Stimulated activated CD8-positive, alpha-beta memory T cell treated with anti-CD3 and anti-CD28 coated beads, Interleukin-15, amount 100 ng/mL, for 24 hours (primary cell): ENCODE measurements around the gene HSD17B4.
"Not testable (repeated sequence)": the region's sequence is repeated elsewhere in the genome, so short reads cannot be mapped to it uniquely, and the experiment has no call there.

Source experiments
- DNase-seq: peaks from one replicate; pipeline ENCODE4 v3.0.0-alpha.2; 2020; ENCODE audit warnings: low read depth

Gene HSD17B4

DNA sequence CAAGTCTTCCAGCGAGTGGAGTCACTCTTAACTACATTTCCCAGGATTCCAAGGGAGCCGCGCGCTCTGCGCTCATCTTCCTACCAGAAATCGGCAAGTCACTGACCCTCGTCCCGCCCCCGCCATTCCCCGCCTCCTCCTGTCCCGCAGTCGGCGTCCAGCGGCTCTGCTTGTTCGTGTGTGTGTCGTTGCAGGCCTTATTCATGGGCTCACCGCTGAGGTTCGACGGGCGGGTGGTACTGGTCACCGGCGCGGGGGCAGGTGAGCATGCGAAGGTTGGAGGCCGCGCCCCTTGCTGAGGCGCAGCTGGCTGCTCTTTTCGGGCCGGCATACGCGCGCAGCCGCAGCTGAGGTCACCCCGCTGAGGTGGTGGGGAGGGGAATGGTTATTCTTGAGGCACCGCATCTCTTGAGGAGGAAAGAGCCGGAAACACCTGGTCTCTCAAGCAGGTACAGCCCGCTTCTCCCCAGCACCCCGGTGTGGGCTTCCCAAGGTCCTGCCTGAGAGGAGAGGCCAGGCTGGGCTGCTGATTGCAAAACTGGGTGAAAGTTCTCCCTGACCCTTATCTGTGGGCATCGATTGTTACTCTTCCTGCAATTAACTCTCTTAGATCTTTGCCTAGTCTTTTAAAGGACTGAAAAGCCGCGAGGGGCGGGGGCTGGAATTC is at the start of gene HSD17B4:
TSS of gene HSD17B4 (plus strand) at position 125 of the 667 bp plus-strand sequence. CDS start at position 204, 79 bp downstream.
- DNase-seq = peak; percentile 46

GRCh38 chr5:119402555-119402954 is 49.7 kb upstream of the HSD17B4 start:
- no peak for DNase-seq

DNA sequence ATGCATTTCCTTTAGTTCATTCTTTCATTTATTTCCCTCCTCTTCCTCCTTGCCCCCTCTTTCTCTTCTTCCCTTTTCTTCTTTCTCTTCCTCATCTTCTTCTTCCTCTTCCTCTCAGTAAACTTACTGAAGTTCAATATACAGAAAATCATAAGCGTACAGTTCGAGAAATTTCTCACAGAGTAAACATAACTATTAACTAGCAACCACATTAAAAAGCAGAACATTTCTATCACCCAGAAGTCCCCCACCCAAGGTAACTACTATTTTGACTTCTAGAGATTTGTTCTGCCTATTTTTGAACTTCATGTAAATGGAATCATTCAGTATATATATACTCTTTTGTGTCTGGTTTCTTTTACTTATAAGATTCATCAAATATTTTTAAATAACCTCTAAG is 48.3 kb upstream of the HSD17B4 start:
- DNase-seq = no peak

- DNase-seq = no peak
Observed at GRCh38 chr5:119405419-119405818, 46.9 kb upstream of the HSD17B4 start.

DNA sequence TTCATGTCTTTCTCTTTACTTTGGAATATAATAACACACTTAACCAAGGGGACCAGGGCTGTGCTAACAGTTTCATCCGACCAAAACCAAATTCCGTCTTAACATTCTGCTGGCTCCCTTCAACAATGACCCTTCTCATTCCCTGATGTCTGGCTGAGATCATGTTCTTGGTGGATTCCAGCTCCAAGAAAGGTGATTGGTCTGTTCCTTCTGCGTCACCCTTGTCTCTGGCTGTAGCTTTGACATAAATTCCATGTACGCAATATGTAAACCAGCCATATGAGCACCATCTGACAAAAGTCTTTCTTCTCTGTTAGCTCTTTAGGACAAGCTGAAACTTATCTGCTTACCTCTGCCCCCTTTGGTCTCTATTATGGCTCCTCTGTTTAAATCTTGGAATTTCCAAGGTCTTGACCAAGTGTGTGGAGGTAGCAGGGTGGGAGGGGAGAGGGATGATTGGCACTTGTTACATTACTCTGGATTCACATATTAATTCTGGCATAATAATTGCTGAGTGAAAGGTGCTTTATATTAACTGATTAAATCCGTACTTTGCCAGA is 45.7 kb upstream of the HSD17B4 start:
- no peak for DNase-seq

DNA sequence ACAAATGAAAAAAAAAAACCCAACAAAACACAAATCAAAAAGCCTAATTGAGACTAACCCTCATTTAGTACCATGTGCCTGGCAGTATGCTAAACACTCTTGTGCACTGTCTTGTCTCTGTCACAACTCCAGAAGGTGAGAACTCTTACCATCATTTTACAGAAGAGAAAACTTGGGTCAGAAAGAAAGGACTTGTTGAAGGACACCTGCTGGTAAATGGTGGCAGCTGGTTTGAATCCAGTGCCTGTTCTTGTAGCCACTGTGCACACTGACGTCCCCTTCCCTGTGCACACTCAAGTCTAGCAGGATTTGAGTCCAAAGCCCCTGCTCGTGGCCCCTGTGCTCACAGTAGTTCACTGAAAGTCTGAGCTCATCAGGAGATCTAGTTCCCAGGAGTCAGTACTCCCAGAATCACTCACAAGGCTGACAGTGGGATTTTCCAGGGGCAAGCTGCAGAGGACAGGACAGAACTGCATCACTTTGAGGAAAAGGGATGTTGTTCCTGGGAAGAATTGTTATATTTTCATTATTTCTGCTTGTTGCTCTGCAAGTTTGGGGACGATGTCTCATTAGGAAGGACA is 43.0 kb upstream of the HSD17B4 start:
- no peak for DNase-seq

GRCh38 chr5:119410448-119411159 is 41.7 kb upstream of the HSD17B4 start:
- no peak for DNase-seq

DNA sequence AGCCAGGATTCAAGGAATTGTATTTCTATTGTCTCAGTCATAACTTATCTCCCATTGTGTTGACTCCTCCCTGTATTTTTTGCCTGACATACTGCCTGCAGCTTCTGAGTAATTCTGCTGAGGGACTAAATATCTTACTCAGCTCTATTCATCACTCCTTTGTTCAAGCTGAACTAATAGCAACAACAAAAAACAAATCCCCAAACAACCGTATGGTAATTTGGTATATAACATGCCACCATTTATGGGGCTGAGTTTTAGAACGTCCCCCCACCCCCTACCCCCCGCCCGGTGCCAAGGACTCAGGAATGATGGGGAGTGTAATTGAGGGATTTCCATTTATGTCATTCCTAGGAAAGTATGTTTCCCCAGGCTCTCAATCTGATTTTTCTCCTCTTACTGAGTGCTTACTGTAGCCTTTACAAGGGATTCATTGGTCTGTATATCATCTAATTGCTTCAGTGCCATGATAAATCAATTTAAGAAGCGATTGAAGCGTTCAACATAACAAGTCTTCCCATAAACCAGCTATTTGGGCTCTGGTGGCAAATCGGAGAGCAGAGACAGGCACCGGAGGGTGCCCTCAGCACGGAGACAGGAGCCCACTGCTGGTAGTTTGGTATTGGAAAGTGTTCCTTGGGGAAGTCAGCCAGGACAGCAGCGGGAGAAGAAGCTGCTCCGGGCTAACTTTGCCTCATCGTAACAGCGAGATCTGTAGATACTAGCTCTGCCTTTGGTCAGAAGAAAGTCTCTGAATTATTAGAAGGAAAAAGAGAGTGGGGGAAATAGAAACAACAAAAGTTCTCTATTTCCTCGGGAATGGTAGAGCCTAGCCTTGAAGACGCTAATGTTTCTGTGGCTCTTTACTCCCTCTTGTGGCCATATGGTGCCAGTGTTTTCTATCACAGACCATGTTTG is 40.7 kb upstream of the HSD17B4 start:
- no peak for DNase-seq

DNA sequence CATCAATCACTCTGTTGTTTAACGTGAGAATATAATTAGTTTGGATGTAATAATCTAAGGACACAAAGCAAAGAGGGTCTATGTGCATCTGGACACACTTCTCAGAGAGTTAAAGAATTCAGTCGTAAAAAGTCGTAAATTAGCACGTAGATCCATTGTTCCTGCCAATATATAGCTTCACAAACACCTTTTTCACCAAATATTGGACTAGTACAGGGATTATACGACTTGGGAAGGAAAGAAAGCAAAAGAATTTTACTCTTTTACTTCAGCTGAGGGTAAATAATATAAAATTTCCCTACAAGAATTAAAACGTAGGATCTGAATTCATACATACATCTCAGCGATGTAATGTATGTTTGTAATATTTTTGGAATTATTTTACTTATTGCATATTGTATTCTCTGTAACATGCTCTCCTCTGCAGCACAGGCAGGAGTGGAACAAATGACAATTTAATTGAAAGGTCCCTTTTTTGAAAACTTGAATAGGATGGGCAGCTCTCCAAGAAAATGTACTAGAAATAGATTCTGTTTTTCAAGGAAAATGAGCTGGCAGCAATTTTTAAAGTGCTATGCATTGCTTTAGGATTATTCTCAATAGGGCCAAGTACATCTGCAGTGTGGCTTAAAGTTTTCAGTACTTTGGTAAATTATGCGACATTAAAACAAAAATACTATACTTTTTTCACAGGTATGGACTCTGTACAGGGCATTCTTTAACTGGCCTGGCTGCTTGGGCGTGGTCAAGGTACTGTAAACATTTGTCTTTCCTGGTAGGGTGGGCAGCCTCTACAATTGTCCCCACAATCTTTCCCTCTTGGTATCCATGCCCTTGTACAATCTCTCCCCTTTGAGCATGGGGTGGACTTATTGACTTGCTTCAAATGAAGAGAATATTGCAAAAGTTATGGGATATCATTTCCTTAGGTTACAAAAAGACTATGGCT is 39.7 kb upstream of the HSD17B4 start:
- DNase-seq = no peak

DNA sequence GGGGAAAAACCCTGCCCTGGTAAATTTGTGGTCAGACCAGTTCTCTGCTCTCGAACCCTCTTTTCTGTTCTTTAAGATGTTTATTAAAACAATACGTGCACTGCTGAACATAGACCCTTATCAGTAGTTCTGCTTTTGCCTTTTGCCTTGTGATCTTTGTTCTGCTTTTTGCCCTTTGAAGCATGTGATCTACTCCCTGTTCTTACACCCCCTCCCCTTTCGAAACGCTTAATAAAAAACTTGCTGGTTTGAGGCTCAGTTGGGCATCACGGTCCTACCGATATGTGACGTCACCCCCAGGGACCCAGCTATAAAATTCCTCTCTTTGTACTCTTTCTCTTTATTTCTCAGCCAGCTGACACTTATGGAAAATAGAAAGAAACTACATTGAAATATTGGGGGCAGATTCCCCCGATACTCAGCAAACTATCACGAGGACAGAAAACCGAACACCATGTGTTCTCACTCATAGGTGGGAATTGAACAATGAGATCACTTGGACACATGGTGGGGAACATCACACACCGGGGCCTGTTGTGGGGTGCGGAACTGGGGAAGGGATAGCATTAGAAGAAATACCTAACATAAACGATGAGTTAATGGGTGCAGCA is 38.1 kb upstream of the HSD17B4 start:
- not testable (repeated sequence) for DNase-seq

- DNase-seq = no peak
Observed at GRCh38 chr5:119417891-119418605, 34.2 kb upstream of the HSD17B4 start.

- DNase-seq = no peak
Observed at GRCh38 chr5:119418606-119419100, 33.6 kb upstream of the HSD17B4 start.

DNA sequence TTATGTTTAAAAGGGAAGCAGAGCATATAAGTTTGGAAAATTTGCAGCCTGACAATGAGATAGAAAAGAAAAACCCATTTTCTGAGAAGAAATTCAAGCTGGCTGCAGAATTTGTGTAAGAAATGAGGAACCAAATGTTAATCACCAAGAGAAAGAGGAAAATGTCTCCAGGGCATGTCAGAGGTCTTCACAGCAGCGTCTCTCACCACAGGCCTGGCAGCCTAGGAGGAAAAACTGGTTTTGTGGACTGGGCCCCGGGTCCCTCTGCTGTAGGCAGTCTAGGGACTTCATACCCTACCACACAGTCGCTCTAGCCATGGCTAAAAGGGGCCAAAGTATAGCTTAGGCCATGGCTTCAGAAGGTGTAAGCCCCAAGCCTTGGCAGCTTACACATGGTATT is 32.1 kb upstream of the HSD17B4 start:
- no peak for DNase-seq

DNA sequence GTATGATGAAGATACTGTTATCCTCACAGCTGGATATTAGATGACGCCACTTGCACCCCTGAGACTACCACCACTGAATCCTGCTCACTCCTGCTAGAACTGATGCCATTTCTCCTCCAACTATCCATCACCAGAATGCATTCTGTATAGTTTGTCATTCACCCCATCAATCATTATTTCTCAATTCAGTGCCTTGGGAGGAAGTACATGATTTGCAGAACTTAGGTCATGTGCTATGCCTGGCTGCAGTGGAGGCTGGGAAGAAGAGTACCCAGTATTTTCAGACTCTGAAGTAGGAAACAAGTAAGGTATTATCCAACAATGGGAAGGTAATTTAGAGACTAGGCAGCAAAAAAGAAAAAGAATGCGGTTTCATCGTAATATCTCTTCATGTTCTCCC is 26.2 kb upstream of the HSD17B4 start:
- DNase-seq = no peak

- DNase-seq = no peak
Observed at GRCh38 chr5:119427060-119427459, 25.2 kb upstream of the HSD17B4 start.

DNA sequence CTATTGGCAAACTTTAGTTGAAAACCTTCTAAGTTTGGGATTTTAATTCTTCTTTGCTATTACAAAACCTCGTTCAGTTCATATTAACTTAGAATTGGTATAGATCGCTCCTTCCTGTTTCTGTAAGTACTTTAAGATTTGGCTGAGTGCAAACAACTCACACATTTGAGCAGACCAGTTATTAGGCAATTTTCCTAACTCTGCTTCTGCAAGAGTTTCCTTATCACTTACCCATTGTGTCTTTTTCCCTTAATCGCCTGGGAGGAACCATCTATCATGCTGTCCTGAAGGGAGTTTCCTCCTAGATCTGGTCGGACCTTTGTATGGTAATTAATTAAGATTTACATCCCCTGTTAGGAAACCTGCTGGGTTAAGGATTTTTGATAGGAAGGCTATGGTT is 24.7 kb upstream of the HSD17B4 start:
- not testable (repeated sequence) for DNase-seq

GRCh38 chr5:119428166-119428565 is 24.1 kb upstream of the HSD17B4 start:
- DNase-seq = not testable (repeated sequence)

GRCh38 chr5:119428574-119428973 is 23.7 kb upstream of the HSD17B4 start:
- DNase-seq = not testable (repeated sequence)

DNA sequence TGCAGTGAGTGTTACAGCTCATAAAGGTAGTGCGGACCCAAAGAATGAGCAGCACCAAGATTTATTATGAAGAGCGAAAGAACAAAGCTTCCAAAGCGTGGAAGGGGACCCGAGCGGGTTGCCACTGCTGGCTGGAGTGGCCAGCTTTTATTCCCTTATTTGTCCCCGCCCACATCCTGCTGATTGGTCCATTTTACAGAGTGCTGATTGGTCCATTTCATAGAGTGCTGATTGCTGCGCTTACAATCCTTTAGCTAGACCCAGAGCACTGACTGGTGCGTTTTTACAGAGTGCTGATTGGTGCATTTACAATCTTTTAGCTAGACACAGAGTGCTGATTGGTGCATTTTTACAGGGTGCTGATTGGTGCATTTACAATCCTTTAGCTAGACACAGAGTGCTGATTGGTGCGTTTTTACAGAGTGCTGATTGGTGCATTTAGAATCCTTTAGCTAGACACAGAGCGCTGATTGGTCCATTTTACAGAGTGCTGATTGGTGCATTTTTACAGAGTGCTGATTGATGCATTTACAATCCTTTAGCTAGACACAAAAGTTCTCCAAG is 19.5 kb upstream of the HSD17B4 start:
- not testable (repeated sequence) for DNase-seq
